NCI-H2081 (cell line): ENCODE measurements around the gene RPS19BP1.

Source experiments
- DNase-seq, 2 experiments: peaks; one replicate each; lab custom pipeline; 2025; lab: John Stamatoyannopoulos, UW

Gene RPS19BP1, protein sequence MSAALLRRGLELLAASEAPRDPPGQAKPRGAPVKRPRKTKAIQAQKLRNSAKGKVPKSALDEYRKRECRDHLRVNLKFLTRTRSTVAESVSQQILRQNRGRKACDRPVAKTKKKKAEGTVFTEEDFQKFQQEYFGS

GRCh38 chr22:39532215-39533073 lies at the start of gene RPS19BP1:
TSS of gene RPS19BP1 (minus strand) at chr22:39532748. CDS start at chr22:39532738, 10 bp downstream.
- DNase-seq: peak; percentile 97 to 99

DNA sequence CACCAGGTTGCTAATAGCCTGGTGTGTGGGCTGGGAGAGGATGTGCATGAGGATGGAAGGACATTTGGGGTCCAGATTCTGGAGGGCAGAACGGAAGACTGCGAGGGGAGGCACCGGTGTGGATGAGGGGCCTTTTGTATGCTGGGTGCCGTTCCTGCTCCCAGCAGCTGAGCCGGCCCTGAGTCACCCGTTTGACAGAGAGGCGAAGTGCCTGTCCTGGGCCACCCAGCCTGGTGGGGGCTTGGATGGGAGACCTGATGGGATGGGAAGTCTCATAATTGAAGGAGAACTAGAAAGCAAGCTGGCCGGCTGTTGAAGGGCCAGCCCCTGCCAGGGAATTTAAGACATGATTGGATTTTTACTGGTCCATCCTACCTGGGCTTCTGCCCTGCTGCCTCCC lies 48.8 kb upstream of the RPS19BP1 start:
- no peak for DNase-seq

DNA sequence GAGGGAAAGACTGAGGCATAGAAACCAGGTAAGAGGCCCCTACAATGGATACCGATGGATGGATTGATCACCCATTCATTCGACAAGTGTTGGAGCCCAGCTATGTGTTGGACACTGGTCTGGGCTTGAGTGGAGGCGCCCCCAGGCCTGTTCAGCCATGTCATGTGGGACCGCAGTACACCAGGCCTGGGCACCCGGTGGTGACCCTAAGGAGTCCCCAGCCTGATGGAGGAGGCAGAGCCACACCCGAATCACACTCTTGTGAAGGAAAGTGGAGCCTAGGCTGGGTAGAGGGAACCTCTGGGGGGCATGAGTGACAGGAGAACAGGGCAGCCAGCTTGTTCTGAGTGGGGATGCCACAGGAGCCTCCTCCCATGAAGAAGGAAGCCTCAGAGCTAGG lies 48.2 kb upstream of the RPS19BP1 start:
- DNase-seq: no peak

GRCh38 chr22:39580006-39580441 lies 47.5 kb upstream of the RPS19BP1 start:
- no peak for DNase-seq

DNA sequence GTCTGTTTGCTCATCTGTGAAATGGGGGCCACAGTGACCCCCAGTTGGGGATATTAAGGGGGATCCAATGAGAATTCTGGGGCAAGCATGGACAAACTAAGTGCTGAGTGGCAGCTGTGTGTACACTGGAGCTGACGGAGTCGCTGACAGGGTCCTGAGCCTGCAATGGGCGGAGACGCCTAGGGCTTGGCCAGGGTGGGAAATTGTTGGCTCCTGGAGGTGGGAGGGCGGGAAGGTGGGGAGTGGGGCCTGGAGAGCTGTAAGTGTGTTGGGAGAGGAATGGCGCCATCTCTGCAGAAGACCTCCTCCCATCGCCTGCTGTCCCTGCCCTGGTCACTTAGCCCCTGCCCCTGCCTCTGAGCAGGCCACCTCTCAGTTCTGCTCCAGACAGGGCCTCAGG lies 45.4 kb upstream of the RPS19BP1 start:
- no peak for DNase-seq

- DNase-seq: no peak
Measured at GRCh38 chr22:39577366-39577765, 44.8 kb upstream of the RPS19BP1 start.

DNA sequence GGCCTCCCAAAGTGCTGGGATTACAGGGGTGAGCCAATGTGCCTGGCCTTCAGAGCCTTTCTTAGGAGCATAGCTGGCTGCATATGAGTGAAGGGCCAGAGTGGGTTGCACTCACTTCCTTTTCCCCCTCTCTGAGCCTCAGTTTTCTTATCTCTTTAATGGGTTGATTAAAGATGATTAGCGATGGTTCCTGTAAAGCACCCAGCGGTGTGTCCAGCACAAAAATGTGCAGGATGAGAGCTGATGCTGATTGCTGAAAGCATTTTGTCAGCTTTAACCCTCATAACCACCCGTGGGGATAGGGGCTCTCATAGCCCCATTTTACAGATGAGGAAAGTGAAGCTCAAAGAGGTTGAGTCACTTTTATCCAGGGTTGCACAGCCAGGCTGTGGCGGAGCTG lies 43.5 kb upstream of the RPS19BP1 start:
- no peak for DNase-seq

- DNase-seq: no peak
Measured at GRCh38 chr22:39575552-39575825, 42.9 kb upstream of the RPS19BP1 start.

DNA sequence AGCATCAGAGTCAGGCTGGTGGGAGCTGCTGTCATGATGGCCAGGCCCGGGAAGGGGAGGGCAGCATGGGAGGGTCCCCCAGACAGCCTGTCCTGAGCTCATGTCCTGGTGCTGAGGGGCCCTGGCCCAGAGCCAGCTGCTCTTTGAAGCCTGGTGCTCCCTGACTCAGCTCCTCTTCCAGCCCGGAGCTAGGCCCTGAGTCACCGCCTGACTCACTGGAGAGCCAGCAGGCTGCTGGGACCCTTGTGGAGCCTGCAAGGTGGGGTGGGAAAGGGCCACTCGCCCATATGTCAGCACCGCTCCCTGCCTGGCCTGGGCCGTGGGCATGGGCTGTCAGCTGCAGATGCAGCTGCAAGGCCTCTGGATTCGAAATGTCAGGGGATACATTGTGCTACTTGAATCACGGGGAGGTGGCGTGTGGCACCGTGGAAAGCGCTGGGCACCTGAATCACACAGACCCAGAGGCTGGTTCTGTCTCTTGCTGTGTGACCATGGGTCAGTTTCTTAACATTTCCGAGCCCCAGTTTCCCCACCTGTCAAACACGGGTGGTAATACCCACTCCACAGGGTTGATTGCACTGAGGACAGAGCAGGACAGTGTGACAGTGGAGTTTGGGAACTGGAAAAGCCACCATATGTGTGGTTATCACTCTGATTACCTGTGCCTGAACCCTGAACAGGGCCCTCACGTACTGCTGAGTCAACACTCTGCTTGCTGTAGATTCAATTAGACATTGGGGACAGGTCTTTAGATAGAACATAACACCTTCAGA lies 42.4 kb upstream of the RPS19BP1 start:
- no peak for DNase-seq

DNA sequence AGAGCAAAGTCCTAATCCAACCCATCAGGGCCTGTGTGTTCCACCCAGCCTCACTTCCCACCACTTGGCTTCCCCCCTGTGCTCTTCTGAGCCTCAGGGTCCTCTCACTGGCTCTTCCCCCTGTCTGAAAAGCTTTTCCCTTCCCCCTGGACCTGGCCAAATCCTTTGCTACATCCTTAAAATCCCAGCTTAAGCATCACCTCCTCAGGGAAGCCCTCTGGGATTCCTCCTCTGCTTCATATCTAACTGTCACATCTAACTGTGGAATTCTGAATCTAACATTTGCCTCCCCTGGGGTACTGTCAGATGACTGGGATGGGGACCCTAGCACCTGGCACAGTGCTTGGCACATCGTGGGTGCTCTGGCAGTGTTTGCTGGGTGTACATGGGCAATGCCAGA lies 39.0 kb upstream of the RPS19BP1 start:
- DNase-seq: no peak

DNA sequence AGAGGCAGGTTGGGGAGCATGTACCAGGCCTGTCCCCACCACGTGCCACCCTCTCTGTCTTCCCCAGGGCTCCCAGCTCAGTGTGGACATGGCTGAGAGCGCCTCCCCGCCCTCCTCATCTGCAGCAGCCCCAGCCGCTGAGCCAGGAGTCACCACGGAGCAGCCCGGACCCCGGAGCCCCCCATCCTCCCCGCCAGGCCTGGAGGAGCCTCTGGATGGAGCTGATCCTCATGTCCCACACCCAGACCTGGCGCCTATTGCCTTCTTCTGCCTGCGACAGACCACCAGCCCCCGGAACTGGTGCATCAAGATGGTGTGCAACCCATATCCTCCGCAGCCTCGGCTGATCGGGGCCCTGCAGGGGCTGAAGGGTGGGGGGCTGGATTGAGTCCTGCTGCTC lies 38.1 kb upstream of the RPS19BP1 start, which contains the start of gene CACNA1I:
Gene CACNA1I (plus strand): TSS at position 89 of the 400 bp plus-strand sequence. CDS start 0 bp downstream, at position 89.
- DNase-seq: no peak

DNA sequence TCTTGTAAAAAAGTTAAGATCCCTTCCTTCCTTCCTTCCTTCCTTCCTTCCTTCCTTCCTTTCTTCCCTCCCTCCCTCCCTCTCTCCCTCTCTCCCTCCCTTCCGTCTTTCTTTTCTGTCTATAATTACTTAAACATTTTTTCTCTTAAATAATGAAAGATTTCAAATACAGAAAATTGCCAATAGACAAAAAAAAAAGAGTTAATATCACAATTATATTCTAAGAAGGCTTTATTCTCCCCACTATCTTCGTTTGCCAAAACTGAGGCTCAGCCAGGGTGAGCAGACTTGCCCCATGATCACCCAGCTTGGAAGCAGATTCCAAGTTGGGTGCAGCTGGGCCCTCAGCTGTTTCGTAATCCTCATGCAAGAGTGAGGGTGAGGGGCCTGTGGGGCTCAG lies 37.7 kb upstream of the RPS19BP1 start:
- DNase-seq: no peak

- DNase-seq: no peak
Measured at GRCh38 chr22:39569066-39569465, 36.5 kb upstream of the RPS19BP1 start.

GRCh38 chr22:39568278-39568981 lies 35.9 kb upstream of the RPS19BP1 start:
- no peak for DNase-seq

DNA sequence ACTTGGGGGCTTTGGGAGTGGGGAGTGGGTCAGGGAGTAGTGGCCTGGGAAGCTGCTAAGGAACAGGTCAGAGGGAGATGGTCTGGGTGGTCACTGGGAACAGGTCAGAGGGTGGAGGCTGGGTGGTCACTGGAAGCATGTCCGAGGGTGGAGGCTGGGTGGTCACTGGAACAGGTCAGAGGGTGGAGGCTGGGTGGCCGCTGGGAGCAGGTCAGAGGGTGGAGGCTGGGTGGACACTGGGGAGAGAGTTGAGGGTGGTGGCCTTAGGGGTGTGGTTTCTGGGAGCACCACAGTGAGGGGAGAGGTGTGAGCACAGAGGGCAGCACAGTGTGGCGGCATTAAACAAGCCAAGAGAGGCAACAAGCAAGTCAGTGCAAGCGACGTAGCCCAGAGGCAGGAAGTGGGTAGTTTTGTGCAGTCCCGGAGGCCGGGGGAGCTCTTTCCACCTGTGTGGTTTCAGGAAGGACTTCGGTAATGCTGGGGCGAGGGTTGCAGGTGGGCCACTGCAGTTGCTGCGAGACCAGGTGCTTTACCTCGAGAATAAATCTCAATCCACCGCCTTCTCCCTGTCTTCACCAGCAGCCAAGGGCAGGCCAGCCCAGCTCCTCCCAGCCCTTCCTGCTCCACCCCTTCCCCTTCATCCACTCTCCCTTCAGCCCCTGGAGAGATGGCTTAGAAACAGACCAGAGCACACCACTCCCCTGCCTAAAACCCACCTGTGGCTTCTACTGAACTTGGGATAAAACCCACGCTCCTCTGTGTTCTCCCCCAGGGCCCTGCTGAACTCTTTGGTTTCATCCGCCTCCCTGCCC lies 34.8 kb upstream of the RPS19BP1 start:
- DNase-seq: no peak

DNA sequence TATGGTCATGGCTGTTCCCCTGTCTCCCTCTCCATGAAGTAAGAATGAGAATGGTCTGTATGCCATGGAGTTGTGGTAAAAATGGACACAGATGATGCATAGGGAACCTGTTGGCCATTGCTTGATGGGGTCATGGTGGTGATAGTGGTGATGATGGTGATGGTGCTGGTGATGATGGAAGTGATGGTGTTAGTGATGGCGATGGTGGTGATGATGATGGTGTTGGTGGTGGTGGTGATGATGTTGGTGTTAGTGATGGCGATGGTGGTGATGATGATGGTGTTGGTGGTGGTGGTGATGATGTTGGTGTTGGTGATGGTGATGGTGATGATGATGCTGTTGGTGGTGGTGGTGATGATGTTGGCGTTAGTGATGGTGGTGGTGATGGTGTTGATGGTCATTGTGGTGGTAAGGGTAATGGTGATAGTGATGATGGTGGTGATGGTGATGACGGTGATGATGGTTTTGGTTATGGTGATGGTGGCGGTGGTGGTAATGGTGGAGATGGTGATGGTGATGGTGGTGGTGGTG lies 32.9 kb upstream of the RPS19BP1 start:
- DNase-seq: no peak

DNA sequence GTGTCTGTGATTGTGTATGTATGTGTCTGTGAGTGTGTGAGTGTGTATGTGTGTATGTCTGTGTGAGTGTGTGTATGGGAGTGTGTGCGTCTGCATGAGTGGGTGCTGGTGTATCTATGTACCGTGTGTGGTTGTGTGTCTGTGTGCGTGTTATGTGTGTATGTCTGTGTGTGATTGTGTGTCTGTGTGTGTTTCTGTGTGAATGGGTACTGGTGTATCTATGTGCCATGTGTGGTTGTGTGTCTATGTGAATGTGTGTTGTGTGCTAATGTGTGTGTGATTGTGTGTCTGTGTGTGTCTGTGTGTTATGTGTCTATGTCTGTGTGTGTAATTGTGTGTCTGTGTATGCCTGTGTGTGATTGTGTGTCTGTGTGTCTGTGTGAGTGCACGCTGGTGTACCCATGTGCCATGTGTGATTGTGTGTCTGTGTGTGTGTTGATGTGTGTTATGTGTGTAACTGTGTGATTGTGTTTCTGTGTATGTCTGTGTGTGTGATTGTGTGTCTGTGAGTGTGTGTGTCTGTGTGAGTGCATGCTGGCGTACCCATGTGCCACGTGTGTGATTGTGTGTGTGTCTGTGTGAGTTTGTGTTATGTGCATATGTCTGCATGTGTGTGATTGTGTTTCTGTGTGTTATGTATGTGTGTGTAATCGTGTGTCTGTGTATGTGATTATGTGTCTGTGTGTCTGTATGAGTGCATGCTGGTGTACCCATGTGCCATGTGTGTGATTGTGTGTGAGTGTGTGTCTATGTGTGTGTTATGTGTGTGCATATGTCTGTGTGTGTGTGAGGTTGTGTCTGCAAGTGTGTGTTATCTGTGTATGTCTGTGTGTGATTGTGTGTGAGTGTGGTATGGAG lies 31.3 kb upstream of the RPS19BP1 start:
- DNase-seq: no peak

DNA sequence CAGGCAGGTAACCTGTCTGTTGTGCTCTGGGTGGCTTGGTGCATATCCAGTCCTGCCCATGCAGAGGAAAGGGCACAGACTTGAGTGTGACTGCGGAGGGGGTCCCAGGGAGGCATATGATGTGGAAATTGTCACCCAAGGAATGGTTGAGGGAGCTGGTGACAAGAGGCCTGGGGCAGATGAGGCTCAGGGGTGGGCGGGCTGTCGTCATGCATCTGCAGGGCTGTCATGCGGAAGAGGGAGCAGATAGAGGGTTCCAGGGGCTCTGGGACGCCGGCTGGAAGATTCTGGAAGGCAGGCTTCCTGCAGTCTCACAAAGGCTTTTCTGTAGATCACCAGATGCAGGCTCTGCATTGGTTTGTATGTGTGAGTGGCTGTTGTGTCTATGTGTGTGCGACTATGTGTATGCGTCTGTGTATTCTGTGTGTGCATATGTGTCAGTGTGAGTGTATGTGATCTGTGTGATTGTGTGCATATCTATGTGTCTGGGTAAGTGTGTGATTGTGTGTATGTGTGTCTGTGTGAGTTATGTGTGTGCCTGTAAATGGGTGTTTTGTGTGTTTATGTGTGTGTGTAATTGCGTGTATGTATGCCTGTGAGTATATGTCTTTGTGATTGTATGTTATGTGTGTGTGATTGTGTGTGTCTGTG lies 30.4 kb upstream of the RPS19BP1 start:
- no peak for DNase-seq

DNA sequence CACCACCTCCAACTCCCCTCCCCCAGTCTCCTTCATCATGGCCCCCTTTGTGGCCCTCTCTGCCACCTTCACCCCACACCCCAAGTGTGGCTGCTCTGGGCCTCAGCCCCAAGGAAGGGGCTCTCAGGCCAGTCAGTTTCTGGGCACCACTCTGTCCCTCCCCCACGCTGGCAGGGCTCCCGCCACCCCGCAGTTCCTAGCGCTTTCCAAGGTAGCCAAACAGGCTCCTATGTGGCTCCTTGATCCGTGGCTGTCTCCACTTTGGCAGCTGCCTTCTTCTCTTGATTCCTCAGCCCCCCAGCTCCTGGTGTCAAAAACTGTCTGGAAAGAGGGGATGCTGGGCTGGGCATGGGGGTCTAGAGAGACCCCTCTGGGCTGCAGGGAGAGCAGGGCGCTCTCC lies 27.6 kb upstream of the RPS19BP1 start:
- no peak for DNase-seq
